T-helper 1 cell treated with Interleukin-12 subunit alpha and Interleukin-12 subunit beta and Interleukin-4 antibody, amounts not matched to agents 30 μg/mL and 1 μg/mL, for 36 hours (primary cell): ENCODE data around the gene MIPEP.

Experiments
- H3K27ac Mint-ChIP-seq: one replicate; pipeline ENCODE4 v1.8.0; 2021; ENCODE audit warnings: mild to moderate bottlenecking, mixed read lengths
- H3K27me3 Mint-ChIP-seq: one replicate; pipeline ENCODE4 v1.8.0; 2021; ENCODE audit warnings: low read depth, mixed read lengths
- H3K36me3 Mint-ChIP-seq: one replicate; pipeline ENCODE4 v1.8.0; 2021; ENCODE audit warnings: low read depth, mixed read lengths
- H3K4me1 Mint-ChIP-seq: one replicate; pipeline ENCODE4 v1.8.0; 2021; ENCODE audit warnings: low read depth, mixed read lengths
- H3K4me3 Mint-ChIP-seq: one replicate; pipeline ENCODE4 v1.8.0; 2021; ENCODE audit warnings: mild to moderate bottlenecking, moderate library complexity, mixed read lengths
- H3K9me3 Mint-ChIP-seq: one replicate; pipeline ENCODE4 v1.8.0; 2021; ENCODE audit warnings: mixed read lengths

The MIPEP gene

GRCh38 chr13:23888658-23889614, at the start of gene MIPEP:
Gene MIPEP (minus strand): TSS chr13:23889400. CDS start chr13:23889320, 80 bp downstream.
- Mint-ChIP-seq H3K27ac (peak within 1 kb of the TSS; percentile 86), H3K27me3 (no peaks in the 10 kb centered on the region)

GRCh38 chr13:23934520-23934919, 45.3 kb upstream of the MIPEP start:
- Mint-ChIP-seq H3K4me3 (no peak overlapping the region), H3K9me3 (no peaks in the 10 kb centered on the region), H3K27ac (no peak overlapping the region), H3K4me1 (no peaks in the 10 kb centered on the region), H3K36me3 (peaks cover 2% of the 10 kb centered on the region), H3K27me3 (peaks cover 60% of the 10 kb centered on the region)

More at GRCh38 chr13:23888658-23889614, at the start of gene MIPEP:
- H3K4me1 Mint-ChIP-seq = peaks cover 16% of the 10 kb centered on the region
- peak within 1 kb of the TSS; percentile 88 for H3K4me3 Mint-ChIP-seq
- H3K9me3 Mint-ChIP-seq = no peaks in the 10 kb centered on the region
- H3K36me3 Mint-ChIP-seq = peaks cover 2% of the 10 kb centered on the region

GRCh38 chr13:23928985-23929384, 39.8 kb upstream of the MIPEP start:
- Mint-ChIP-seq H3K27ac (no peak overlapping the region), H3K27me3 (peaks cover 53% of the 10 kb centered on the region), H3K9me3 (no peaks in the 10 kb centered on the region), H3K4me1 (no peaks in the 10 kb centered on the region), H3K36me3 (no peaks in the 10 kb centered on the region), H3K4me3 (no peak overlapping the region)

- Mint-ChIP-seq H3K4me1 (peaks cover 10% of the 10 kb centered on the region), H3K36me3 (no peaks in the 10 kb centered on the region), H3K27me3 (peaks cover 46% of the 10 kb centered on the region), H3K4me3 (no peak overlapping the region), H3K27ac (no peak overlapping the region), H3K9me3 (no peaks in the 10 kb centered on the region)
Observed at GRCh38 chr13:23923031-23923430, 33.8 kb upstream of the MIPEP start.

- H3K9me3 Mint-ChIP-seq = no peaks in the 10 kb centered on the region
- H3K4me1 Mint-ChIP-seq = peaks cover 10% of the 10 kb centered on the region
- peaks cover 53% of the 10 kb centered on the region for H3K27me3 Mint-ChIP-seq
- no peak overlapping the region for H3K27ac Mint-ChIP-seq
- no peaks in the 10 kb centered on the region for H3K36me3 Mint-ChIP-seq
- no peak overlapping the region for H3K4me3 Mint-ChIP-seq
Observed at GRCh38 chr13:23922005-23922932, 33.1 kb upstream of the MIPEP start.

GRCh38 chr13:23921451-23921888, 32.3 kb upstream of the MIPEP start:
- Mint-ChIP-seq H3K4me1 (peaks cover 10% of the 10 kb centered on the region), H3K27me3 (peaks cover 55% of the 10 kb centered on the region), H3K27ac (no peak overlapping the region), H3K9me3 (no peaks in the 10 kb centered on the region), H3K4me3 (no peak overlapping the region), H3K36me3 (no peaks in the 10 kb centered on the region)

- Mint-ChIP-seq H3K27ac (no peak overlapping the region), H3K4me3 (no peak overlapping the region), H3K4me1 (peaks cover 10% of the 10 kb centered on the region), H3K36me3 (no peaks in the 10 kb centered on the region), H3K9me3 (no peaks in the 10 kb centered on the region), H3K27me3 (peaks cover 51% of the 10 kb centered on the region)
Observed at GRCh38 chr13:23919006-23919405, 29.8 kb upstream of the MIPEP start.

GRCh38 chr13:23918208-23918607, 29.0 kb upstream of the MIPEP start:
- Mint-ChIP-seq H3K36me3 (no peaks in the 10 kb centered on the region), H3K9me3 (no peaks in the 10 kb centered on the region), H3K4me3 (no peak overlapping the region), H3K27me3 (peaks cover 51% of the 10 kb centered on the region), H3K4me1 (peaks cover 10% of the 10 kb centered on the region), H3K27ac (no peak overlapping the region)

GRCh38 chr13:23915308-23915707, 26.1 kb upstream of the MIPEP start:
- Mint-ChIP-seq H3K27ac (no peak overlapping the region), H3K9me3 (no peaks in the 10 kb centered on the region), H3K27me3 (peaks cover 66% of the 10 kb centered on the region), H3K36me3 (no peaks in the 10 kb centered on the region), H3K4me3 (no peak overlapping the region), H3K4me1 (peaks cover 3% of the 10 kb centered on the region)

- peaks cover 3% of the 10 kb centered on the region for H3K4me1 Mint-ChIP-seq
- no peaks in the 10 kb centered on the region for H3K9me3 Mint-ChIP-seq
- peaks cover 51% of the 10 kb centered on the region for H3K27me3 Mint-ChIP-seq
- no peaks in the 10 kb centered on the region for H3K36me3 Mint-ChIP-seq
- H3K4me3 Mint-ChIP-seq = no peak overlapping the region
- no peak overlapping the region for H3K27ac Mint-ChIP-seq
Observed at GRCh38 chr13:23912469-23912868, 23.3 kb upstream of the MIPEP start.

GRCh38 chr13:23909606-23910005, 20.4 kb upstream of the MIPEP start:
- Mint-ChIP-seq H3K27ac (no peak overlapping the region), H3K4me3 (no peak overlapping the region), H3K9me3 (no peaks in the 10 kb centered on the region), H3K27me3 (peaks cover 39% of the 10 kb centered on the region), H3K4me1 (peaks cover 3% of the 10 kb centered on the region), H3K36me3 (no peaks in the 10 kb centered on the region)

- Mint-ChIP-seq H3K36me3 (no peaks in the 10 kb centered on the region), H3K4me3 (no peak overlapping the region), H3K9me3 (no peaks in the 10 kb centered on the region), H3K4me1 (no peaks in the 10 kb centered on the region), H3K27me3 (peaks cover 50% of the 10 kb centered on the region), H3K27ac (no peak overlapping the region)
Observed at GRCh38 chr13:23905766-23906165, 16.6 kb upstream of the MIPEP start.

GRCh38 chr13:23903906-23904280, 14.7 kb upstream of the MIPEP start:
- no peak overlapping the region for H3K27ac Mint-ChIP-seq
- H3K36me3 Mint-ChIP-seq = no peaks in the 10 kb centered on the region
- no peaks in the 10 kb centered on the region for H3K9me3 Mint-ChIP-seq
- no peak overlapping the region for H3K4me3 Mint-ChIP-seq
- H3K4me1 Mint-ChIP-seq = peaks cover 7% of the 10 kb centered on the region
- peaks cover 40% of the 10 kb centered on the region for H3K27me3 Mint-ChIP-seq

- Mint-ChIP-seq H3K36me3 (no peaks in the 10 kb centered on the region), H3K27ac (no peak overlapping the region), H3K4me3 (no peak overlapping the region), H3K4me1 (peaks cover 7% of the 10 kb centered on the region), H3K27me3 (peaks cover 40% of the 10 kb centered on the region), H3K9me3 (no peaks in the 10 kb centered on the region)
Observed at GRCh38 chr13:23902975-23903905, 14.0 kb upstream of the MIPEP start.
